HG03432 (cell line): ENCODE data around the gene LRRC4.

Experiments
- ATAC-seq: cut with Tn5 transposase; IDR thresholded peaks from one replicate; pipeline ENCODE4 v1.9.1; 2021; ENCODE audit warnings: mild to moderate bottlenecking, moderate library complexity; ENCODE audit not compliant: unreplicated experiment

LRRC4 gene

DNA sequence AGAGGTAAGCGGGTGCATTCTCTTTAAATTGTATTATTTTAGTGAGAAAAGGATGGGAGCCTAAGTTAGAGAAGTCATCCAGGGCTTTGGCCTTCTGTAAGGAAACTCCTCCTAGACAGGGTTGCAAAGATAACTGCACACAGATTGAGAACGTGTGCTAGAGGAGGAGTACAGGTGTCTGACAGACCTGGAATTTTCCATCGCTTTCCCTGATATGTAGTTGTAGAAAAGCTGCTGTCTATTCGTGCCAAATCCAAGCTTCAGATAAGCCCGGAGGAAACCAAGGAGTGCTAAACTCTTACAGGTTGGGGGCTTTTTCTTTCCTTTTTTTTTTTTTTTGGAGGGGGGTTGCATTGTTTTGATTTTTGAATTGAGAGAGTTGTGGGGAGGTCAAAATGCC, 23.1 kb downstream of the LRRC4 start:
- ATAC-seq = no peak

DNA sequence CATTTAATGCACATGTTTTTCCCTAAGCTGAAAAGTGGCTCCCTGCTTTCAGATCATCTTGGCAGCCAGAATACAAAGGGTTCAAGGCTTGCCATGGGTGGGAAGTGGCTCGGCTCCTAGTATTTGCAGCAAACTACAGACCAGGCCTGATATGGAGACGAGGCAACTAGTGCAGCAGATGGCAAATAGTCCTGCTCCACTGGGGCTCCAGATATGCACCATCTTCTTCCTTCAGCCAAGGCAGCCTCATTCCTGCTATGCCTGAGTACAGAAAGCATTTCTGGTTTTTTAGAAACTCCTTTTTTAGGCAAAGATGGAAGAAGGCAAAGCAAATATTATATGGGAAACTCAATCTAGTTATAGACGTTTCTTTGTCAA, 23.9 kb downstream of the LRRC4 start:
- ATAC-seq = no peak

GRCh38 chr7:128006550-128007302, 24.5 kb downstream of the LRRC4 start:
- ATAC-seq = no peak

GRCh38 chr7:128005759-128006159, 25.5 kb downstream of the LRRC4 start:
- no peak for ATAC-seq

GRCh38 chr7:128005117-128005516, 26.1 kb downstream of the LRRC4 start:
- no peak for ATAC-seq

DNA sequence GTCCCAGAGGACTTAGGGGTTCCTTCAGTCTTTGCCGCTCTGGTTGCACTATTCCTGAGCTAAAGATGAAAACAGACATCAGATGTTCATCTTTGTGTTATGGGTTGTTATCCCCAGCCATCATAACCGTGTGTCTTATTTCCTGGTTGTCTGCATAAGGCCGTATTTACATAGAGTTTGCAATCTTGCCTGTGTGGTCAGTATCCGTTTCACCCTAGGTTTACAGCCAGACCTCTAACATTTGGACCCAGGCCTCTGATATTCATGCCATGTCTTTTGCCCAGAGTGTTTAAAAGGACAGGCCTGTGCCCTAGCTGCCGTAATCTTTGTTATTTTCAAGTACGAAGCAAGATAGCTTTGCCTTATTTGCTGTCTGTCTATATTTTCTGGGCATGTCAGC, 26.6 kb downstream of the LRRC4 start:
- ATAC-seq = no peak

- ATAC-seq = no peak
These were observed 27.4 kb downstream of the LRRC4 start for GRCh38 chr7:128003787-128004186.

- ATAC-seq = peak; percentile 53
These were observed 28.1 kb downstream of the LRRC4 start for GRCh38 chr7:128003167-128003566.

DNA sequence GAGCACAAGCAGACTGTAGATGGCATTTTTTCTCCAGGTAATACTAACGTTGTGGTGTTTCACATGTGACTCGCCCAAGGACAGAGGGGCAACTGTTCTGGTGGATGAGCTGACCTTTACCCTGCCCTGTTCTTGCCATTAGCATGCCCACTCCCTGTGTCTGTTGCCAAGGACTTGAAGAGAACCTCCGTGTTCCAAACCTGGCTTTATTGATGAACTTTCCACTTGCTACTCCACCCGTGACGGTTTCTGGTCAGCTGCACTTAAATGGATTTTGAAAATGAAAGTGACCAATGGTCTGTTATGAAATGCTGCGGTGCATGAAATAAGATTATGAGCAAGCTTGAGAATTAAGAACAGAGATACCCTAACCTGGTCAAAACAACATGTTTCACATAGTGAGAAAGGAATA, 30.4 kb downstream of the LRRC4 start:
- ATAC-seq = peak; percentile 57

GRCh38 chr7:128000048-128000447, 31.2 kb downstream of the LRRC4 start:
- no peak for ATAC-seq

GRCh38 chr7:127998671-127999070, 32.6 kb downstream of the LRRC4 start:
- no peak for ATAC-seq

DNA sequence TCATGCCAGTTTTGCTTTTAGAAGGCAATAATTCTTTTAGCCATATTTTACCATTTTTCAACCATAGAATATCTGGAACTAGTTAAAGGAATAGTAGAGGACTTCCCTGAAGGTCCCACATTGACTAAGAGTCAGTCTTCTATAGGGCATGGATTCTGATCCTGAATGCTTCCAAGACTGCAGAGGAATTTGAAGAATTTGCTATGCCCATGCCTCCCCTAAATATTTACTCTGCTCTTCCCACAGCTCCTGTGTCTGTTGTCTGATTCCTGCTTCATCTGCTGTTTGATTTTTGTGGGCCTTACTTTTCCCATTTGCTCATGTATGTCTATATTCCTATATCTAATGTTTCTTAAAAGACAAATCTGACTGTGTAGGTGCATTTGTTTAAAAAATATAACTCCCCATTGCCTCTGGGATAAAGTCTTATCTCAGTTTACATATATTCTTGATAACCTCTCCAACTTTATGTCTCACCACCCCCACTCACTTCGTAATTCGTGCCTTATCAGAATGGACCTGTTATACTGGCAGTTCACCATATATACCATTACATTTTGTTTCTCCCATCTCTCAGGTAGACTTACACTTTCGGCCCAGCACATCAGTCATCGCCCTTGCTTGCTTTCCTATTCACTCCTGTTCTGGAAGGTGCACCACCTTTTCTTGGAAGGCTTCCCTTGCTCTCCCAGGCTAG, 33.9 kb downstream of the LRRC4 start:
- ATAC-seq = no peak

GRCh38 chr7:127996253-127997071, 34.8 kb downstream of the LRRC4 start:
- no peak for ATAC-seq

DNA sequence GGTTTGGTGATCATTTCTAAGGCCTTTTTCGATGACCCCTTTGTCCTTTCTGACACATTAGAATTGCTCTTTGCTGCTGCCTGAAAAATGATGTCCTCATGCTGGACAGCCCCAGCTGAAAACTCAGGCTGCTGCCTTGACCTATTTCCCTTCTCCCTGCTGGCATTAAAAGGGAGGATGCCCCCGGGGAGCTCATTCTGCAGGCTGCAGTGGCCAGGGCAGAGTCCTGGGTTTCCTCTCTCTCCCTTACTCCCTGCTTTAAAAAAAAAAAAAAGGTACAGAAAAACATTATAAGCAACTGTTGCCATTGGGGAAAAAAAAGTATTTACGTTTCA, 35.4 kb downstream of the LRRC4 start:
- no peak for ATAC-seq

DNA sequence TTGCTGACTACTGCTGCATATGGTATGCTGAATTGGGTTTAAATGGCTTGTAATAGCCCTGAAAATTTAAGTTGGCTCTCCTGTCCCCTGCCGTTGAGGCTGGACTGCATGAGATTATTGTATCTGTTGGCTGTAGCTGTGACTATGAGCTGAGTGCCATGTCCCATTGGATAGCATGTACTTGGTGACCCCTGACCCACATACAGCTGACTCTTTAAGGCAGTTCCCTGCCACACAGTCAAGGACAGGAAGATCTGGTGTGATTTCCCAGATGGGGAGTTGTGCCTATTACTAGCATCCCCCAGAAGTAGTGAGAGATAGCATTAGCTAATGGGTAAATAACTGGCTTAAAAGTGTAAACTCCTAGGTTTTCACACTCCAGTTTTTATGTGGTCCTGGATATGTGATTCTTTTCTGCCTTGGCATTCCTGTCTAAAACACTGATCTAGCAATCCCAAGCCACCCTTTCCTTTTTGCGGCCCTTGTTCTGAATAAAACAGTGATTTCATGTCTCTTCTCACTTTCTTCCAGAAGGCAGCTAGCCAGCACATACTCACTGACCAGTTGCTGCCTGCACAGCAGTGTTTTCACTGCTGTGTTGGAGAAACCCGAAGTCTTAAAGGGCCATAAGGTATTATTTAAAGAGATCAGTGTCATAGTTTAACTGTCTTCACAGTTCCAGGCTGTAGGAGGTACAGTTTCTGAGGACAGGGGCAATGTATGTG, 35.9 kb downstream of the LRRC4 start:
- no peak for ATAC-seq

DNA sequence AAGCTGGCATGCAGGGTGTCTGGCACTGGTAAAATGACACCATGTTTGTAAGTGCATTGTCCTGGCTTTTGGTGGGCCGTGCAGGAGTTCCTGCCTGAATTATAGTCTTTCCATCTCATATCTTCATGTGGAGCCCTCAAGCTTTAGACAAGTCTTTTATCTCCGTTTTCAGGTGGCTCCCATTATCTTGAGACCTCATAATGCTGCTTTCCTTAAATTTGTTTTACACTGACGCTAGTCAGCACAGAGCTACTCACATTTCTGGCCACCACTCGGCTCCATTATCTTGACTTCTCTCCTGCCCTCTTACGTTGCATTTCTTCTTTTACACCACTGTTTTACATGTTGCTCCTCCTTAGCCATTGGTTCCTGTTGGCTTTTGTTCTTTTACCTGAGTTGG, 37.2 kb downstream of the LRRC4 start:
- ATAC-seq = no peak

- no peak for ATAC-seq
These were observed 37.9 kb downstream of the LRRC4 start for GRCh38 chr7:127993317-127993716.

DNA sequence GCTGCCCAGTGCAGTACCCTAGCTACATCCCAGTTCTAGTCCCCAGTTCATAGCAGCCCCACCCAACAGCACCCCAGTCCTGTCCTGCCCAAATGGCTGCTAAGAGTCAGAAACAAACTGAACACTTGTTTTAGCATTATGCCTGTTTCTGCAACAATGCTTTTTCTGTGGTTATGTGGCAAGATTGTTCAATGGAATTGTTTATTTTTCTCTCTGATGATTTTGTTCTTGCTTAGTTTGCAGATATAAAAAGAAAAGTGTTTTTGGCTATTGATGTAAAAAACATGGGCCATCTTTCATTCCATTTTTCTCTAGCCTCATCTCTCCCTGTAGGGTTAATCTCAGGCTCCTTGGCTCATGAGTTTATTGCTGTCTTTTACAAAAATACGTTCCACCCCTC, 42.5 kb downstream of the LRRC4 start:
- no peak for ATAC-seq

GRCh38 chr7:127986581-127987521, 44.4 kb downstream of the LRRC4 start:
- ATAC-seq = no peak

DNA sequence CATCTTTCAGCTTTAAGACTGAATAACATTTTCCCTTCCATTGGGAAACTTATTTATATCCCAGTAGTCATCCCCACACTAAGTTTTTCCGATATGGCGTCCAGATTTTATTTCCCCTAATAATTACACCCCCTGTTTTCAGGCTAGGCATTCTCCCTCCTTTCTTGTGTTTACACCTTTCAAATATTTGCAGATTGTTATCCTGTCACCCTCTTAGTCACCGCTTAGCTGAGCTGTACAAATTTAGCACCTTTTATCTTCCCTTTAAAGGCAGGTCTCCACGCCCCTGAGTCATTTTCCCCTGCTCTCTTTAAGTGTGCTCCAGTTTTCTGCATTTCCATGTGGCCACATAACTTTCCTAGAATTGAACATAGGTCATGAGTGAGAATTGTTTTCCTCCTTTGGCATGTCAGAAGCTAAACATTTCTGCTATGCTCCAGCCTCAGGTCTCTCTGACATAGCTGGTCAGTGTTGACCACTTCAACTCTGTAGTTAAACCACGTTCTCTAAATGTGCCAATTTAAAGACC, 47.4 kb downstream of the LRRC4 start:
- no peak for ATAC-seq
